ENCODE data around the gene EPAS1.

EPAS1 gene

GRCh38 chr2:46342566-46343315 is 45.5 kb downstream of the EPAS1 start:
- DNase-seq, result no peak

- no peak for DNase-seq
These were observed 47.5 kb downstream of the EPAS1 start for GRCh38 chr2:46344706-46345105.

GRCh38 chr2:46345775-46346174 is 48.6 kb downstream of the EPAS1 start:
- no peak for DNase-seq

GRCh38 chr2:46346719-46347118 is 49.5 kb downstream of the EPAS1 start:
- no peak for DNase-seq

GRCh38 chr2:46347648-46348280 is 50.6 kb downstream of the EPAS1 start:
- DNase-seq, result no peak

GRCh38 chr2:46349115-46349547 is 51.9 kb downstream of the EPAS1 start:
- DNase-seq, result no peak

GRCh38 chr2:46350029-46350689 is 53.0 kb downstream of the EPAS1 start:
- DNase-seq, result no peak

GRCh38 chr2:46351098-46351749 is 54.0 kb downstream of the EPAS1 start:
- DNase-seq, result no peak

- peak; percentile 63 for DNase-seq
These were observed 54.5 kb downstream of the EPAS1 start for GRCh38 chr2:46351750-46352138.

- DNase-seq, result no peak
These were observed 55.4 kb downstream of the EPAS1 start for GRCh38 chr2:46352621-46353020.

- DNase-seq, result no peak
These were observed 56.3 kb downstream of the EPAS1 start for GRCh38 chr2:46353509-46353908.

- no peak for DNase-seq
These were observed 58.5 kb downstream of the EPAS1 start for GRCh38 chr2:46355756-46356155.

GRCh38 chr2:46356991-46357390 is 59.8 kb downstream of the EPAS1 start:
- no peak for DNase-seq

GRCh38 chr2:46358713-46359112 is 61.5 kb downstream of the EPAS1 start:
- no peak for DNase-seq

- DNase-seq, result no peak
These were observed 63.1 kb downstream of the EPAS1 start for GRCh38 chr2:46360303-46360702.

GRCh38 chr2:46361920-46362666 is 64.9 kb downstream of the EPAS1 start:
- DNase-seq, result no peak

- no peak for DNase-seq
These were observed 65.4 kb downstream of the EPAS1 start for GRCh38 chr2:46362667-46363012.

GRCh38 chr2:46363535-46364170 is 66.4 kb downstream of the EPAS1 start:
- DNase-seq, result no peak

GRCh38 chr2:46364797-46365457 is 67.7 kb downstream of the EPAS1 start:
- DNase-seq, result no peak

GRCh38 chr2:46365913-46366667 is 68.9 kb downstream of the EPAS1 start:
- DNase-seq, result no peak

- no peak for DNase-seq
These were observed 69.5 kb downstream of the EPAS1 start for GRCh38 chr2:46366668-46367052.

All from activated naive CD4-positive, alpha-beta T cell treated with anti-CD3 and anti-CD28 coated beads, Interleukin-2, amount 50 U/mL, for 16 hours (primary cell).